GM12875 (cell line): ENCODE measurements around the gene ESPL1.

Experiments used
- H3K4me3 ChIP-seq: one replicate; pipeline ENCODE4 v1.5.1; 2011; ENCODE audit warnings: low read depth, low read length, control low read depth
- TF ChIP-seq, protein P1 (sequence below): IDR thresholded peaks from 2 replicates; pipeline ENCODE4 v1.5.1; 2011; ENCODE audit warnings: low read depth, mild to moderate bottlenecking, control low read depth, inconsistent platforms, low read length, moderate library complexity, borderline replicate concordance; ENCODE audit not compliant: insufficient read depth

Gene ESPL1

DNA sequence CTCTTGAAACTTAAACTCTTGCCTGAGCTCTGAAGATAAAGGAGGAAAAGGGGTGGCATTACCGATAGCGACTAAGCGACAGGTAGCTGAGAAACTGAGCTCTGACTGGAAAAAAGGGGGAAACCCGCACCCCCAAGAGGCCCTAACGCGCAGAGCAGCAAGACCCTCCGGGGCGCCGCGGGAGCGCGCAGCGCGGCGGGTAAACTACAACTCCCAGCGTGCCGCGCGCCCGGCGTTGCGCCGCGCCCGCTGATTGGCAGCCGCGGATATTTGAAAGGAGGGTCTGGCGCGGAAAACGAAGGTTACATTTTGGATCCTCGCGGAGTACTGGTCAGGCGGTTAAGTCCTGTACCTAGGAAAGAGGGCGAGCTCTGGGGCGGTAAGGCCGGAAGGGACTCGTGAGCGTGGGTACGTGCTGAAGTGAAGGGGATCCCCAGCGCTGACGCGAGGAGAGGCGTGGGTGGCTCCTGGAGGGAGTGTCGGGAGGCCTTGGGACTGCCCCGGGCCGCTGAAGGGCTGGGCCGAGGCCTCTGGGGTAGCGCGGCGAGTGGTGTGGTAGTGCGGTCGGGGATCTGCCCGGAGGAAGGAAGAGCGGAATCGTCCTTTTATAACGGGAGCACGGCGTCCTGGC is at the start of gene ESPL1:
ESPL1 (plus strand) TSS at position 301 of the 631 bp plus-strand sequence. CDS start 468 bp downstream, outside the sequence.
- TF ChIP-seq, protein P1, sequence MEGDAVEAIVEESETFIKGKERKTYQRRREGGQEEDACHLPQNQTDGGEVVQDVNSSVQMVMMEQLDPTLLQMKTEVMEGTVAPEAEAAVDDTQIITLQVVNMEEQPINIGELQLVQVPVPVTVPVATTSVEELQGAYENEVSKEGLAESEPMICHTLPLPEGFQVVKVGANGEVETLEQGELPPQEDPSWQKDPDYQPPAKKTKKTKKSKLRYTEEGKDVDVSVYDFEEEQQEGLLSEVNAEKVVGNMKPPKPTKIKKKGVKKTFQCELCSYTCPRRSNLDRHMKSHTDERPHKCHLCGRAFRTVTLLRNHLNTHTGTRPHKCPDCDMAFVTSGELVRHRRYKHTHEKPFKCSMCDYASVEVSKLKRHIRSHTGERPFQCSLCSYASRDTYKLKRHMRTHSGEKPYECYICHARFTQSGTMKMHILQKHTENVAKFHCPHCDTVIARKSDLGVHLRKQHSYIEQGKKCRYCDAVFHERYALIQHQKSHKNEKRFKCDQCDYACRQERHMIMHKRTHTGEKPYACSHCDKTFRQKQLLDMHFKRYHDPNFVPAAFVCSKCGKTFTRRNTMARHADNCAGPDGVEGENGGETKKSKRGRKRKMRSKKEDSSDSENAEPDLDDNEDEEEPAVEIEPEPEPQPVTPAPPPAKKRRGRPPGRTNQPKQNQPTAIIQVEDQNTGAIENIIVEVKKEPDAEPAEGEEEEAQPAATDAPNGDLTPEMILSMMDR = peak; percentile 64; the same call in 1 of the 2 replicates
- peak within 1 kb of the TSS; percentile 78 for H3K4me3 ChIP-seq

DNA sequence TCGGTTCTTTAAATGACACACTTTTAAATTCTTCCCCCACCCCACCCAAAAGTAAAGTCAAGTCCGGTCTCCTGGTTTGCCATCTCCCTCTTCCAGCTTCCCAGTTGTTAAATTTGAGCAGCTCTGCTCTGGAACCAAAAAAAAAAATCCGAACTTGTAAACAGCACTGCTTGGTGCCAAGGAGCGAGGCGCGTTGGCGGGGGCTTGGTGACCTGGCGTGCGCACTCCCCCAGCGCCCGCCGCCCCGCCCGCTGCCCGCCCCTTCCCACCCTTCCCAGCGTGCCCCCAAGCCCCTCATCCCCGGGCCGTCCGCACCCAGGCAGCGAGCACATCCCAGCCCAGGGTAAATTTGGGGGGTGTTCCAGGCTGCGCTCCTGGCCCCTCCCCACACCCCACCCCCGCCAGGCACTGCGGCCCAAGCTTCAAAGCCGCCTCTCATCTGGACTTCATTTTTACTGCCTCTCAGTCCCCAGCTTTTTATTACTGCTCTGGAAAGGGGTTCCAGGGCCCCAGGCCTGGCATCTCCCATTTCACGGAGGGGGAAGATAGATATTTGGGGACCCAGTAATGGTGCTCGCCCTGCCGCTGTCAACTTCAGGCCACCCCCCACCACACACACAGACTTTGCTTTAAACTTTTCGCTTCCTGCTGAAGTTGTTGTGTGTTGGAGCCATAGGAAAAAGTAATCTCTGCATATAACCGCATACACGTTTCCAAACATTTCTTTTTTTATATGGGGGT is 49.4 kb upstream of the ESPL1 start:
- TF ChIP-seq, protein P1 = no peak
- H3K4me3 ChIP-seq = peak overlapping the region; percentile 57

DNA sequence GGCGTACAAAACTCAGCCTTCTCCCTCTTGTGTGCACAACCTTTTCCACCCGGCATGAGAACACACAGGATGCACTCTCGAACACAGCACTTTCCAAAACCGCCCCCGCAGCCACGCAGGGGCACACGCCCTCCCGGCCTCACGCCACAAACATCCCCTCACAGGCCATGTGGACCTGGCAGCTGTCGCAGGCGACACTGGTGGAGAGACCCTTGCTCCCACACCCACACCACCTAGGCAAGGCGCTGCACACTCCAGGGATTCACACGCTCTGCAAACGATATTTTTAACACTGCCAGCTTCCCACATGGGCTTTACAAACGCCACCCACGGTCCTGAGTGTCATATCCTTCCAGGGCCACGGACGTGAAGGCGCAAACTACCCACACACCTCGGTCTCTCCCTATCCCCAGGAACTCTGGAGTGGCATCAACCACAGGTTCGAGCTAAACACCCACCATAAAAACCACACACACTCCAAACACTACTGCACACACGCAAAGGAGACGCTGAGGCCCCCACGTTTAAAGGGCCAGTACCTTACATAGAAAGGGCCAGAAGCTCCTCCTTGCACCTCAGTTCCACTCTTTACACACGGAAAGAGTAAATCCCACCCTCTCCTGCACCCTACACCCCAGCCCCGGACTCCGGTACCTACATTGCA is 48.7 kb upstream of the ESPL1 start:
- H3K4me3 ChIP-seq = peak overlapping the region; percentile 57
- TF ChIP-seq, protein P1 = no peak

DNA sequence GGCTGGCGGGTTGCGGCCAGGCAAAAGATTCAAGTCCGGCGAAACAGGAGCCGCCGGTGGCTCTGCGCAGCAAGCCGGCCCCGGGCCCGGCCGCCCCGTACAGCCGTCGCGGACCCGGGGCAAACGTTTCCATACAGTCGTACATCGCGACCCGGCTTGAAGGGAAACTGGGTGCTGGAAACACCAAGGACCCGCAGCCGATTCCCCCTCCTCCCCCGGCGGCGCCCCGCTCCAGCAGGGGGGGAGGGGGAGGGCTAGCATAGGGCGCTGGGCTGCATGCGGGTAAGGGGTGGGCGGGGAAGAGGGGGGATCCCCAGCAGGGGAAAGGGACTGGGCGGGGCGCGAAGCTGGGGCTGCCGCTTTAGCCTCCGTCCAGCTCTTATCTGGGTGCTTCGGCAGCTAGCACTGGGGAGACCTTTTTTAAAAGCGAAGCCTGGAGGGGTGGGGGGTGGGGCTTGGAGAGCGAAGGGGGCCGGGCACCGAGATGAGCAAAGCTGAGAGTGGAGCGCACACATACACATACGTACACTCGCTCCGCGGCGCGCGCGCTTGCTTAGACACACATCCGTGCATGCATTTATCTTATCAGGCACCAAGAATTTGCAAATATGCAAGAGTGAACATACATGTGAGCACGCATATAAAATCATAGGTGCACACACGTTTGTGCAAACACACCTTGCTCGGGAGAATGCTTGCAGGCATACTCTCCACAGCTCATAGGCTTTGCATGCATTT is 48.0 kb upstream of the ESPL1 start:
- H3K4me3 ChIP-seq = peak overlapping the region; percentile 57
- TF ChIP-seq, protein P1 = no peak

DNA sequence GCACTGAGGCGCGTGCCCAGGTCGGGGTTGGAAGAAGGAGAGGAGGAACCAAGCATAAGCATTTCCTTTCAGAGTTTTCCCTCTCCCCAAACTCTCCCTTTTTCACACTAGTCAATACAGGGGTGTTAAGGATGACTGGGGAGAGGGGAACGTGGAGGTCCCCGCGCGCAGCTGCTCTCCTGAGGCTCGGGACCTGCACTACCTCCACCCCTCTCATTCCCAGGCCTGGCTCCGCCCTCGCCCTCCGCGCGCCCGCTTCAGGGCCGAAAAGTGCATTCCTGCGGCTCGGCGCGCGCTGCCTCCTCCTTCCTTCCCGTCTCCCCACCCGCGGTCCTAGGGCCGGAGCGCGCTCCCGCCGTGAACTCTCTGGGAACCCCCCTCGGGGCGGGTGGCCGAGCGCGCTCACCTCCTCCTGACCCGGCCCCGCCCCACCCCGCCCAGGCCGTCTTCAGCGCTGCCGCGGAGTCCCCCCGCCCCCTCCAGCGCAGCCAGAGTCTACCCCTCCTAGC is 47.4 kb upstream of the ESPL1 start:
- TF ChIP-seq, protein P1 = no peak
- peak overlapping the region; percentile 57 for H3K4me3 ChIP-seq

DNA sequence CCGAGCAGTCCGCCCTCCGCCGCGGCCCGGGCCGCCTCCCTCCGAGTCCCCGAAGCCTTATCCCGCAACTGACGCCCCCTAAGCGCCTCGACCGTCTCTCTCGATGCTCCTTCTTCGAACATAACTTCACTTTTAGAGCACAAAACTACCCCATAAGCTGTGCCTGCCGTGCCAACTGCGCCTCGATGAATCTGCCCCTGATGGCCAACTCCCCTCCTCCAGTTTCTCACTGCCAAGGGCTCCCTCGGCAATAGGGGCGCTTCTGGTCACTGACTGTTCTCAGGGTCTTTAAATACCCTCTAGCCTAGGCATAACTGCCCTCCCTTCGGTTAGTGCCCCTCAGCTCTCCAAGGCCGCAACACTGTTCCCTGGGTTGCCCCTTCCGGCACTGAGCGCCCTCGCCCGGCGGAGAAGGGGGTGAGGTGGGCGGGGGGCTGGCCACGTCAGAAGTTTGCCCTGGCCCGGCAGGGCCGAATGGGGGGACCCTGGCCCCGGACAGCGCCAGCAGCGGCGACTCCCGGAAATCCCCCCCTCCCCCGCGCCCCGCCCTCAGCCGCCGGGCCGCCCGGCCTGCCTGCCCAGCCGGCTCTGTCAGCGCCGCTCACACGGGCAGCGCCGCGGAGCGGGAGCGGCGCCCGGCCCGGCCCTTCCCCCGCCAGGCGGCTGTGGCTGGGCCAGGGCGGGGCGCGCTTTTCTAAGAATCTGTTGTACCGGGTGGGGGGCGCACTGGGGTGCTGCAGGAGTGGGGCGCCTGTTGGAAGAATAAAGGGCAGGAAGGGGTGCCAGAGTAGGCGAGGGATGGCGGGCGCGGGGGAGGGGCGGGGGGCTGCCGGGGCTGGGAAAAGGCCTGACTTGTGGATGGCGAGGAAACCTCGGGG is 46.7 kb upstream of the ESPL1 start:
- H3K4me3 ChIP-seq = peak overlapping the region; percentile 52
- TF ChIP-seq, protein P1 = peak; percentile 16; the same call in 1 of the 2 replicates
